IMR-90 (cell line): Measurements from ENCODE around the gene ROM1.

Experiments
- CTCF ChIP-seq: conservative IDR thresholded peaks from 2 replicates; pipeline ENCODE4 v1.5.1; 2012; ENCODE audit warnings: mild to moderate bottlenecking, low read depth, low read length, improper control_type of control experiment
- SMC3 ChIP-seq: fragments of 150-350 bp; IDR thresholded peaks from 2 replicates; pipeline ENCODE4 v1.6.1; 2016; ENCODE audit warnings: low read depth, mild to moderate bottlenecking, antibody characterized with exemption, low read length, moderate library complexity

GRCh38 chr11:62610403-62610802 lies 2.7 kb upstream of the ROM1 start:
- TF ChIP-seq CTCF (no peak), SMC3 (no peak)
